GM18519 (cell line): ENCODE results near the gene HOXB6.

ENCODE experiments used
- ATAC-seq: cut with Tn5 transposase; IDR thresholded peaks from one replicate; pipeline ENCODE4 v1.9.1; 2021; ENCODE audit warnings: mild to moderate bottlenecking, moderate library complexity; ENCODE audit not compliant: unreplicated experiment, low FRiP score

The HOXB6 gene

GRCh38 chr17:48611213-48611612 is 6.4 kb upstream of the HOXB6 start:
- no peak for ATAC-seq

GRCh38 chr17:48610282-48611211 is 5.8 kb upstream of the HOXB6 start, which contains the start of gene HOXB7:
Gene HOXB7, minus strand, starts transcription at chr17:48611017. Its CDS starts 99 bp downstream, at chr17:48610918.
- no peak for ATAC-seq

GRCh38 chr17:48609759-48610281 is 5.0 kb upstream of the HOXB6 start:
- ATAC-seq = no peak

- ATAC-seq = no peak
Observed at GRCh38 chr17:48609033-48609432, 4.2 kb upstream of the HOXB6 start.

- ATAC-seq = no peak
Observed at GRCh38 chr17:48608494-48608834, 3.7 kb upstream of the HOXB6 start.

- ATAC-seq = no peak
Observed at GRCh38 chr17:48606892-48607614, 2.3 kb upstream of the HOXB6 start.

GRCh38 chr17:48605991-48606891 is 1.5 kb upstream of the HOXB6 start:
- no peak for ATAC-seq

GRCh38 chr17:48605409-48605919 is 678 bp upstream of the HOXB6 start:
- ATAC-seq = no peak

GRCh38 chr17:48603959-48604769 is 622 bp downstream of the HOXB6 start:
- no peak for ATAC-seq

- ATAC-seq = no peak
Observed at GRCh38 chr17:48601539-48602425, 3.0 kb downstream of the HOXB6 start.

GRCh38 chr17:48601207-48601538 is 3.6 kb downstream of the HOXB6 start:
- no peak for ATAC-seq

GRCh38 chr17:48600244-48601098 is 4.3 kb downstream of the HOXB6 start:
- ATAC-seq = no peak

- no peak for ATAC-seq
Observed at GRCh38 chr17:48599354-48599753, 5.4 kb downstream of the HOXB6 start.

- ATAC-seq = no peak
Observed at GRCh38 chr17:48598736-48599135, 6.0 kb downstream of the HOXB6 start.

- no peak for ATAC-seq
Observed at GRCh38 chr17:48597778-48598631, 6.8 kb downstream of the HOXB6 start.

GRCh38 chr17:48597528-48597777 is 7.3 kb downstream of the HOXB6 start:
- no peak for ATAC-seq
